ENCODE results near the gene KIAA0825.

GRCh38 chr5:94562327-94562971, 56.0 kb downstream of the KIAA0825 start:
- no peak for TF ChIP-seq CTCF (IDR thresholded peaks at IDR 0.05; ENCODE audit: low read depth, low read length, poor library complexity, severe bottlenecking)
- no peak for TF ChIP-seq EZH2phosphoT487 (IDR thresholded peaks at IDR 0.05; ENCODE audit: borderline replicate concordance, low read length)
